Fibroblast of villous mesenchyme (primary cell): ENCODE results near the gene ADGRF1. TPM values are rescaled to one million over a fixed set of nuclear protein-coding genes. Genes with fewer than 3 reads are reported as not detected.

ENCODE experiments used
- DNase-seq: peaks from one replicate; pipeline ENCODE4 v3.0.0-alpha.2; 2010; ENCODE audit warnings: low read depth
- H3K4me3 ChIP-seq: 2 replicates; pipeline ENCODE4 v1.5.1; 2011; ENCODE audit warnings: low read depth, mild to moderate bottlenecking, low read length
- CTCF ChIP-seq: IDR thresholded peaks from 2 replicates; pipeline ENCODE4 v1.5.1; 2012; ENCODE audit warnings: low read depth, mild to moderate bottlenecking, low read length; ENCODE audit not compliant: insufficient read depth
- total RNA-seq: library from RNA; depleted of rRNA; stranded (reverse); fragments of >200 nt; gene quantifications from 2 replicates; pipeline ENCODE4 v1.2.3, GENCODE V29; 2012

ADGRF1 gene
- total RNA-seq, 1 donor = under 0.01 TPM

- H3K4me3 ChIP-seq = no peak overlapping the region
- TF ChIP-seq CTCF = peak; percentile 11
- DNase-seq = no peak
Measured at GRCh38 chr6:47009583-47009982, 32.5 kb downstream of the ADGRF1 start.

- H3K4me3 ChIP-seq = no peak overlapping the region
- no peak for TF ChIP-seq CTCF
- DNase-seq = no peak
Measured at GRCh38 chr6:47008397-47008763, 33.8 kb downstream of the ADGRF1 start.

DNA sequence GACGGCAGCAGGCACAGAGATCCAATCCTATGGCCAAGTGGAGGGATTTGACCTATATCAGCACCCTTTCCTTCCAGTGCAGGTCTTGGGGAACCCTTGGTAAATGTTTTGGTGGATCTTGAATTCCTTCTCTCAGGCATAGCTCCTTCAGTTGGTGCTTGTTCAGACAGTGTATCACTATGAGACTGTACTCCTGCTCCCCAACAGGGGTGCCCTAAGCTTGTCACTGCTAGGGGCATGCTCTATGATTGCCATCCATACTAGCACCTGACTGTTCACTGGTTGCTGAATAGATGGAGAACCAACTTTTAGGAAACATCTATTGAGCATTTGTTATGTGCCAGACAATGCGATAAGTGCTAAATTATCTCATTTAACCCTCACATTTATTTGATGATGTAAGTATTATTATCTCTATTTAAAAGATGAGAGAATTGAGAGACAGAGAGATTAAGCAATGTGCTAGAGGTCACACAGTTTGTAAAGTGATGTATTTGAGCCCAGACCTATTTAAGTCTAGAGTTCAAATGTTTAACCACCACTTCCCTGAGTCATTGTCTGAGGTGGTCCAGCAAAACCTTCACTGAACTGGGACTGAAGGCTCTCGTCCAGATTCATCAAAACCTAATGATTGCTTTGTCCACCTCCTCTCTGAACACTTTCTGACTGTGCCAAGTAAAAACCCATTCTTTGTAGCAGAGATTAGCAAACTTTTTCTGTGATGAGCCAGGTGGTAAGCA is 34.3 kb downstream of the ADGRF1 start:
- DNase-seq = no peak
- TF ChIP-seq CTCF = no peak
- no peak overlapping the region for H3K4me3 ChIP-seq

DNA sequence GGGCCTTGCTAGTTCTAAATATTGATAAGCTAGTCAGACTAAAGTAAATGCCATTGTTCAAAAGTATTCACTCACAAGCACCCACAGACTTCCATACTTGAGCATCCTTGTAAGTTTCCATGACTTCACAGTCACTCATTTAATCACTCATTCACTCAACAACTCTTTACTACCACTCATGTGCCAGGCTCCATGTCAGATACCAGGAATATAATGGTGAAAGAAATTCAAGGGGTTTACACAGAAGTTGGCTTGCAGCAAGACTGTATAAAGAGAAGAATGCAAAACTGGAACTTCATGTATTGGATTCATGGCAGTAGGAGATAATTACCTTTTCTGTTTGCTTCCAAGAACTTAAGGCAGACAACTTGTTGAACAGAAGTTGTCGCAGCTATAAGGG is 36.6 kb downstream of the ADGRF1 start:
- no peak for DNase-seq
- TF ChIP-seq CTCF = no peak
- no peak overlapping the region for H3K4me3 ChIP-seq

- no peak overlapping the region for H3K4me3 ChIP-seq
- no peak for TF ChIP-seq CTCF
- peak; percentile 47 for DNase-seq
Measured at GRCh38 chr6:47004463-47004862, 37.7 kb downstream of the ADGRF1 start.

DNA sequence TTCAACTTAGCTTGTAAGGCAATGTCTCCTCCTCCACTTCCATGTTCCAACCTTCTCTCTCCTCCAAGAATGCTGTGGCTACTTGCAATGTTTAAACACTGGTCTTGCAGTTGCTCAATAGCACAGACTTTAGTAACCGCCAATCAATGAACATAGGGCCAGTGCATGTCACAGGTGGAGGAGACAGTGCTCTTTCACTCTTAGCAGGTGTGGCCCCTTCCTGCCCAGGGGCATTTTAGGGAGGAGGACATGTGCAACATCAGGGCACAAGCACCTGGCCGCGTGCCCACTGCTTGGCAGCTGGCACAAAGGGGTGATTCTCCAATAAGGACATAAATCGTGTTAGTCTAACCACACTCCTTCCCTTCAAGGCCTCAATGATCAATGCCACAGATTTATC is 41.3 kb downstream of the ADGRF1 start:
- TF ChIP-seq CTCF = no peak
- DNase-seq = no peak

GRCh38 chr6:46998436-46999017 is 43.6 kb downstream of the ADGRF1 start:
- no peak for DNase-seq
- no peak overlapping the region for H3K4me3 ChIP-seq
- no peak for TF ChIP-seq CTCF

More for the DNA sequence above, 41.3 kb downstream of the ADGRF1 start:
- H3K4me3 ChIP-seq = no peak overlapping the region
